Measurements from ENCODE around the gene PTPRB. TPM values are rescaled to one million over a fixed set of nuclear protein-coding genes. Genes with fewer than 3 reads are reported as not detected.

Gene PTPRB
- total RNA-seq, 1 donor from 2014 or later, result 147 TPM

GRCh38 chr12:70644861-70645260 is 7.6 kb upstream of the PTPRB start:
- no peak for DNase-seq (ENCODE audit: extremely low read depth, low read depth, low spot score)

- DNase-seq (ENCODE audit: extremely low read depth, low read depth, low spot score), result no peak
Measured at GRCh38 chr12:70643939-70644338, 6.7 kb upstream of the PTPRB start.

DNA sequence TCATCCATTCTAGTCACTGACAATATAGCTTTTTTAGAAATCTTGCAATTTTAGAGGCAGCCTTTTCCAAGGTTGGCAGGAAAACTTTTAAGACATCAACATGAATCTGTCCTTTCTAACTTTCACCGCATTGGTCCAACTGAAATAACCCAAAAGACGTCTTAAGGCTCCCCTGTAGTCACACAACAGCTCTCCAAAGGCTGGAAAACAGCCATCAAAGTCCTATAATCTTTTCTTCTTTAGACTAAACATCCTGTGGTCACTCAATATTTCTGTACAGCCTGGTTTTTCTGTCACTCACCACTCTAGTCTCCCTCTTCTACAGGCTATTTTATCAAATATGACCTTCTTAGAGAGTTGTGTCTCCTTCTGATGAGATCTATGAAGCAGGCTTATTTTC is 4.5 kb upstream of the PTPRB start:
- no peak for DNase-seq (ENCODE audit: extremely low read depth, low read depth, low spot score)

GRCh38 chr12:70640901-70641300 is 3.7 kb upstream of the PTPRB start:
- DNase-seq (ENCODE audit: extremely low read depth, low read depth, low spot score), result no peak

DNA sequence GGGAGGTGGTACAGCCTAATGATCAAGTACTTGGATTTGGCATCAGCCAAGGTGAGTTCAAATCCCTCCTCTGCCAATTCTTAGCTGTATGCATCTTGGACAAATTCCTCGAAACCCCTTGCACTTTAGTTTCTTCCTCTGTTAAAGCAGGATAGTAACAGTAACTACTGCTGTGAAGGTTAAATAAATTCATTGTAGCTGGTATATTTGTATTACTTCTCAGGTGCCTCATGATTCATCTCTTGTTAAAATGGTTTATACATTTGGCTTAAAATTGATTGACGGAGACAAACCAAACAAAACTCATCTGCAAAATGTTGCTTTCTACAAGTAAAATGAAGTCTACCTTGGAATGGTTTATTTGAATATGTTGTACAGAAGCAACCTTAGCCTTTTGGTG is 2.3 kb upstream of the PTPRB start:
- DNase-seq (ENCODE audit: extremely low read depth, low read depth, low spot score), result no peak

- DNase-seq (ENCODE audit: extremely low read depth, low read depth, low spot score), result no peak
Measured at GRCh38 chr12:70638639-70639360, 1.6 kb upstream of the PTPRB start.

DNA sequence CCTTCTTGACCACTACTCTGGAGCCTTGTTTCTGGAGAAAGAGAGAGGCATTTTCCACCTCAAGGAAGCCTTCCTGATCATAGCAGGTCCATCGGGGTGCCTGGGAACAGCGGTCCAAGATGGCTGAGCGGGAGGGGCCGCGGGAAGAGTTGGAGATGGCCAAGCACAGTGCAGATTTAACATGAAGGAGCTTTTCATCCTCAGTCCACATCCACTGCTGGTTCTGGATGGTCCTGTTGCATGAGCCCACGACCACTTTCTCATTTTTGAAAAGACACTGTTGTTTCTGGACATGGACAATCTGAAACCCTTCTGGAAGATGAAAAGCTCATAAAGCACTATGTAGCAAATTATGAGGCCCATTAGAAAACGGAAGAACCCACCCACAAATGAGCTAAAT is 1.5 kb downstream of the PTPRB start:
- DNase-seq (ENCODE audit: extremely low read depth, low read depth, low spot score), result no peak

DNA sequence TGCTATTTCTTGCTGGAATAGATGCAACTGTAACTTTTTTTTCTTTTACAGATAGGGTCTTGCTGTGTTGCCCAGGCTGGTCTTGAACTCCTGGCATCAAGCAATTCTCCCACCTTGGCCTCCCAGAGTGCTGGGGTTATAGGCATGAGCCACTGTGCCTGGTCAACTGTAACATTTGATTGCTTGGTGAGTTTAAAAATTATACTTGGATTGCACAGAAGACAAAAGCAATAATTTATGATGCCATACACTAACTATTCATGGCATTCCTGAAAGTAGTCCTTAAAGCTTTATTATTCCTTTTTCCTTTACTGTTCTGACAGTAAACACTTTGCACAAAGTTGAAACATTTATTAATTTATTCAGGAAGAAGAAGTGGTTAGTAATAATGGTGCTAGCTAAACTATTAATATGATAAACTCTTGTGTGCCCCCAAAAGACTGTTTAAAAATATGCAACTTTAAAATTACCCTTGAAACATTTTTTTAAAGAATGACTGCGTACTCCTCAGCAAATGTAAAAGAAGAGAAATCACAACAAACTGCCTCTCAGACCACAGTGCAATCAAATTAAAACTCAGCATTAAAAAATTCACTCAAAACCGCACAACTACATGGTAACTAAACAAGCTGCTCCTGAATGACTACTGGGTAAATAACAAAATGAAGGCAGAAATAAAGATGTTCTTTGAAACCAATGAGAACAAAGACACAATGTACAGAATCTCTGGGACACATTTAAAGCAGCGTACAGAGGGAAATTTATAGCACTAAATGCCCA is 8.3 kb downstream of the PTPRB start:
- no peak for DNase-seq (ENCODE audit: extremely low read depth, low read depth, low spot score)

DNA sequence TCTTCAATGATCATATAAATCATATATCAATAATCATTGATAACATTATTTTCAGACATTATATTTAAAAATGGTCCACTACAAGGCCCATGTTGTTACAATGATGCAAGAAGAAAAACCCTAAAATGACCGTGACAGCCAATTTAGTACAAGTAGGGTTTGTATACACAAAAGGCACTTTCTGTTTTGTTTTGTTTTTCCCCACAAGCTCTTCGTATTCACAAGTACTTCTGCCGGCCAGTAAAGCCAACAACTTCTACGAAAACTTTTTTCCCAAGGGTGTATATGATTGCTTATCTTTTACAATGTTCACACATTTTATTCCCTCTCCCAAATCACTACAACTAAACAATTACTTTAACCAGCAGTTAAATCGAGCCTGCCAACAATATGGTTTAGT is 9.6 kb downstream of the PTPRB start:
- no peak for DNase-seq (ENCODE audit: extremely low read depth, low read depth, low spot score)

- no peak for DNase-seq (ENCODE audit: extremely low read depth, low read depth, low spot score)
Measured at GRCh38 chr12:70626180-70626579, 11.0 kb downstream of the PTPRB start.

DNA sequence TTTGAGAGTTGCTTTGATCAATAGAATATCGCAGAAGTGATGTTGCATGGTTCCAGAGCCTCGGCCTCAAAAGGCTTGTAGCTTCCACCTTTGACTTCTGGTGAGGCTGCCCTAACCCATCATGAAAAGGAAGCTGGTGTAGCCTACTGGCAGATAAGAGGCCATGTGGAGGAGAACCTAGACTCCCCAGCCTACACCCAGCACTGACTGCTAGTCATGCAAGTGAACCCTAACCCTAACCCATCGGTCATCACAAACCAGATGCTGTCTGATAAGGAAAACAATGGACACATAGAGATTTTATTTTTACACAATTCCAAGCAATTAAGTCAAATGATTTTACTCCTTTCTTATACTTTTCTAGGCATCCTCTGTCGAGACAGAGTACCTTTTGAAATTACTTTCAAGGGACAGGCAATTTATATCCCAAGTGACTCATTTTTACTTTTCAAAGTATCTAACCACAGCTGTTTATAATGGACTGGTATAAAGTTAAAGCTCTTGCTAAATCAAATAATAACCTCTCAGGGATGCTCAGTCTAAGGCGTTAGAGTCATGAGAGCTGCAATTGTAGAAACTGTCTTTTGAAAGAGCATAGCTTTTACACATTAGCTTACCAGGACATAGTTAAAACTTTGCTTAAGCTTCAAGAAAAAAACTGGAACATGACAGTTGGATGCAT is 17.6 kb downstream of the PTPRB start:
- no peak for DNase-seq (ENCODE audit: extremely low read depth, low read depth, low spot score)

- DNase-seq (ENCODE audit: extremely low read depth, low read depth, low spot score), result no peak
Measured at GRCh38 chr12:70618371-70618770, 18.9 kb downstream of the PTPRB start.

DNA sequence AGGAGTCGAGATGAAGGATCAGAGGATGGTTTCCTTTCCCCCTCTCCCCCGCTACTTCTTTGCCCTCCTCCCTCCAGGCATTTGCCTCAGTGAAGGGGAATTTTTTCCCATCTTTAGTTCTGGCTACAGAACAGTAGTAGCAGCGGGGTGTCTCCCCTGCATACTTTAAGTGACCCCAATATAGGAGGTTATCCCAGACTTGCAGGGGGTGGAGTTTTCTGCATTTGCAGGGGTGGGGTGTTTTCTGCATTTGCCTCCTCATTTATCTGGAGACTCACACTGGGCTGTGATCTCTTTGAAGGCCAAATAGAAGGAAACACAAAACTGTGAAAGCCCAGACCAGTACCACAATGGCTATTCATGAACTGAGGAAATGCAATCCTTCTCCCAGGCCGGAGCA is 19.8 kb downstream of the PTPRB start:
- no peak for DNase-seq (ENCODE audit: extremely low read depth, low read depth, low spot score)

GRCh38 chr12:70615174-70615866 is 21.9 kb downstream of the PTPRB start:
- no peak for DNase-seq (ENCODE audit: extremely low read depth, low read depth, low spot score)

- no peak for DNase-seq (ENCODE audit: extremely low read depth, low read depth, low spot score)
Measured at GRCh38 chr12:70609739-70610491, 27.3 kb downstream of the PTPRB start.

DNA sequence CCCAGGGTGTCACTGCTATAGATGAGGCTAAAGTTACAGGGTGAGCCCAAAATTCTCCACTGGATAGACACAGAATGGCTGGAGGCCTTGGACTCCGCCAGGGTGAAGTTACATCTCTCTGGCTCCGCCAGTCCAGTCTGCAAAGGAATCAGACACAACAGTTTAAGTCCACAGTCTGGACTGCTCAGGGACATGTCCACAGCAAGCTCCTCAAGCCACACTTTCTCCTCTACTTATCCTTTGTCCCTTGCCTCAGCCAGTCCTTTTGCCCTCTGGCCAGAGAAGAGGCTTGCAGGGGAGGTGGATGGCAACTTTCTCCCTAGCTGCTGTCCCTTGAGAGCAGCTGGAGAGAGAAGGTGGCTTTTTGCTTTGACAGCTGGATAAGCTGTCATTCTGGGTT is 28.0 kb downstream of the PTPRB start:
- DNase-seq (ENCODE audit: extremely low read depth, low read depth, low spot score), result no peak

GRCh38 chr12:70608184-70608583 is 29.0 kb downstream of the PTPRB start:
- DNase-seq (ENCODE audit: extremely low read depth, low read depth, low spot score), result no peak

DNA sequence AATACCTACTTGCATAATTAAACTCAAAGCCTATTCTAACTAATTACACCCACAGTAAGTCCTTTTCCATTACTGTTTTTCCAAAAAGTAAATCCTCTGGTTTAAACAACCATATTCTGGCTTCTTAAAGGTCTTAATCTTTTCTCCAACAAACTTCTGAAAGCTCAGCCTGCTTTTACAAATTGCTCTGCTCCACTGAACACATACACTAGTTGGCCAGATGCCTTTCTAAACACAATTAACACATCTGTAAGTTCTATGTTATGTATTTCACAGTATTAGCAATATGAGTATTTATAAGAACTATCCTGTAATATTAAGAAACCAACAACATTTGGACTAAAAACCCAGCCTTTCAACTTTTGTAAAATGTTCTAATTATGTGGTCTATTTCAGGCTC is 30.1 kb downstream of the PTPRB start:
- DNase-seq (ENCODE audit: extremely low read depth, low read depth, low spot score), result no peak

GRCh38 chr12:70605976-70606375 is 31.3 kb downstream of the PTPRB start:
- no peak for DNase-seq (ENCODE audit: extremely low read depth, low read depth, low spot score)

DNA sequence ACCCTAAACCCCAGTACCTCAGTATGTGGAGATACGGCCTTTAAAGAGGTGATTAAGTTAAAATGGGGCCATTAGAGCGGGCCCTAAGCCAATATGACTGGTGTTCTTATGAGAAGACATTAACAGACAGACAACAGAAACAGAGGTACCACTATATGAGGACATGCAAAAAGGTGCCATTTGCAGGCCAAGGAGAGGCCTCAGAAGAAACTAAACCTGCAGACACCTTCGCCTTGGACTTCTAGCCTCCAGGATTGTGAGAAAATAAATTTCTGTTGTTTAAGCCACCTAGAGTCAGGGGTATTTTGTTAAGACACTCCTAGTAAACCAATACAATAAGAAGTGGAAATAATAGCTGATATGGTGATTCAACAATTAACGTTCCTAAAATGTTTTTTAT is 32.6 kb downstream of the PTPRB start:
- no peak for DNase-seq (ENCODE audit: extremely low read depth, low read depth, low spot score)

DNA sequence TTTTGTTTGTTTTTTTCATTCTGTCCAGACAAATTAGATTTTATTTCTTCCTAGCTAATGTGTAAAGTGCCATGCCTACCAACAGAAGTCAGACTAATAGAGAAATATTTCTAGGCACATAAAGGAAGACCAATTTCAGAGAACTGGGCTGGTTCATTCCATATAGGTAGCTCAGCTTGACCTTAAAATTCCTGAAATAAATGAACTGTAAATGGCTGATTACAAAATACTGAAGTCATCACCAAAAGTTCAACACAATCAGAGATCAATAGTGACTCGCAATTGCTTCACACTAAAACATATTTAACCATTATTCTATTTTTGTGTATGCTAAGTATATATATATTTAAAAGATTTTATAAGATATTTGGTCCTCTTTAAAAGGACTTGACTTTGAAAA is 34.2 kb downstream of the PTPRB start:
- no peak for DNase-seq (ENCODE audit: extremely low read depth, low read depth, low spot score)

Measured in glomerular endothelial cell (primary cell).